Ovary (tissue), 9 donors: Measurements from ENCODE around the gene FGGY. TPM values are rescaled to one million over a fixed set of nuclear protein-coding genes. Genes with fewer than 3 reads are reported as not detected.

ENCODE experiments used
- DNase-seq, 5 donors: peaks; one replicate each; pipeline ENCODE4 v3.0.0-alpha.2; 2019 to 2020
- H3K27ac ChIP-seq, 2 donors: fragments of 200-600 bp; one replicate each; pipeline versions ENCODE4 v1.5.1 to v1.8.0; 2019 to 2022
- H3K27me3 ChIP-seq: fragments of 200-600 bp; one replicate; pipeline ENCODE4 v1.8.0; 2022
- H3K36me3 ChIP-seq: fragments of 200-600 bp; sonication (generic); one replicate; pipeline ENCODE4 v1.5.1; 2019
- H3K4me1 ChIP-seq: one replicate; pipeline ENCODE4 v1.8.1; 2013; ENCODE audit warnings: mild to moderate bottlenecking, moderate library complexity; ENCODE audit not compliant: insufficient read depth
- H3K4me3 ChIP-seq: fragments of 200-600 bp; sonication (generic); one replicate; pipeline ENCODE4 v1.5.1; 2017
- H3K9me3 ChIP-seq, 2 donors: fragments of 200-600 bp in 1 of 2; sonication (generic) in 1 of 2; one replicate each; pipeline versions ENCODE4 v1.5.1 to v1.8.1; 2013 to 2019; ENCODE audit warnings: mild to moderate bottlenecking in 1 of 2, moderate library complexity in 1 of 2
- EP300 ChIP-seq: sonication (generic); formaldehyde crosslinking; IDR thresholded peaks from one replicate; pipeline ENCODE4 v1.6.1; 2017; ENCODE audit warnings: antibody characterized with exemption
- POLR2A ChIP-seq: fragments of 450-650 bp; IDR thresholded peaks from one replicate; pipeline ENCODE4 v1.6.1; 2017; ENCODE audit warnings: antibody characterized with exemption, mild to moderate bottlenecking, moderate library complexity
- WGBS, 3 donors: extraction: QIAGEN DNeasy Blood & Tissue Kit in 1 of 3; methylation state at CpG; one replicate each; pipeline versions ENCODE4 v1.1.5 to v1.1.7; 2013 to 2017; 5-methylcytosine and 5-hydroxymethylcytosine counted together
- intact Hi-C, 4 donors: fragments of 100-400 bp; cut with DNase I; formaldehyde crosslinking; loops; one replicate each; pipeline versions ENCODE4 v1.11.0 to v1.15.1; 2022 to 2023
- polyA plus RNA-seq, 2 donors: library from polyadenylated mRNA; stranded (reverse); fragments of 200-250 nt in 1 of 2; fragments of 350-450 nt in 1 of 2; fragmentation: Illumina TruSeq in 1 of 2; extraction: RNeasy Lipid Tissue Mini Kit (QIAGEN cat#74804) in 1 of 2; gene quantifications; one replicate each; pipeline ENCODE4 v1.2.3, GENCODE V29; 2013 to 2014
- total RNA-seq, 7 donors: library from RNA; depleted of rRNA in 2 of 7; stranded (reverse); fragments of >200 nt in 2 of 7; fragmentation: NEBNext Ultra II Directional in 3 of 7; extraction: Animal tissue kit (Norgen Biotek cat#: 25700) in 3 of 7; gene quantifications; one replicate each; pipeline versions ENCODE4 v1.1.0 to v1.2.4, GENCODE V29; 2016 to 2023
- TF ChIP-seq, protein P1 (sequence below), 3 donors: fragments of 450-650 bp in 2 of 3; fragments of 200-600 bp in 1 of 3; IDR thresholded peaks; one replicate each; pipeline versions ENCODE4 v1.5.1 to v1.8.0; 2016 to 2022; ENCODE audit warnings: antibody characterized with exemption in 3 of 3, mild to moderate bottlenecking in 1 of 3
- donor health status: DM: no; HTN: no; CAD: no; lungs with moderate emphysema.
- donor health status: DM: no; HTN: no; CAD: no.
- donor health status: Bipolar disorder and iron deficiency.
- donor health status: DM: yes; HTN: yes; CAD: no.
- donor health status: DM: no; HTN: no; CAD: no.
- donor health status: DM: yes; HTN: yes; CAD: no.

The FGGY gene
- total and polyA plus RNA-seq, 9 donors = 7.9 to 62.0 (median 44.7) TPM

DNA sequence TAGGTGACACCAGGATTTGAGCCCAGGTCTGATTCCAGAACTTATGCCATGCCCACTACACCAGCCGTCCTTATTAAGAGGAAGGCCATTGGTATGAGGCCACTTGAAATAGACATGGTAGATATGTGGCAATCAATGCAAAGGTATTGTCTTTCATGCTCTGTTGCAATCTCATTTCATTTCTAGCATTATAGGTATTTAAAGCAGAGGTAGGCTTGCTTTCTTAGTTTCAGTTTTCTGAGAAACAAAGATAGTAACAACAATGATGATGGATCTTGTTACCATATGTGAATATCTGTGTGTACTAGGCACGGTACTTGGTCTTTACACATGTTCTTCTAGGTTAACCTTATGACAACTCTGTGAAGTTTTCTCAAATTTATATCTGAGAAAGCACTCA is 113.1 kb downstream of the FGGY start:
- no peak for DNase-seq
- no peak overlapping the region for H3K27ac ChIP-seq
- no peaks in the 10 kb centered on the region for H3K9me3 ChIP-seq
- H3K27me3 ChIP-seq = no peaks in the 10 kb centered on the region
- TF ChIP-seq EP300 = no peak
- no peak overlapping the region for H3K4me3 ChIP-seq
- no peaks in the 10 kb centered on the region for H3K36me3 ChIP-seq
- peaks cover 7% of the 10 kb centered on the region for H3K4me1 ChIP-seq
- 96 to 98% (median 97%) methylated on average over 2 of the region's 2 CpGs for WGBS, 3 donors
- intact Hi-C loops = no loop called here

DNA sequence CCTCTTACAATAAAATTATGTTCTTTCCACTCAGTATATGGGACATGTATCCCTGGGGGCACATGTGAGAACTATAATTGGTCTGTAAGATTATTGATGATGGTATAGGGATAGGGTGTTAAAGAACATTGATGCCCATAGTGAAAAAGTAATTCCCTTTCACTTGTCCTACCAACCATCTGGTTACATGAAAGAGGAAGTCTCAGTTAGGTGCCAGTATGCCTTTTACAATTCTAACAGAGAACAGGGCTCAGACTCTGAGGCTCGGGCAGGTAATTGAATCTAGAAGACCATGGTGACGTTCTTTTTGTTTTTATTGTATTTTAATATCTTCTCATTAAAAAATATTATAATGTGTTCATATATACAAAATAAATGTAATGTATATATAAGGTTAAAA is 113.6 kb downstream of the FGGY start:
- Histone ChIP-seq H3K4me3 (no peak overlapping the region), H3K27me3 (no peaks in the 10 kb centered on the region), H3K27ac (no peak overlapping the region), H3K36me3 (no peaks in the 10 kb centered on the region), H3K4me1 (peaks cover 7% of the 10 kb centered on the region), H3K9me3 (no peaks in the 10 kb centered on the region)
- WGBS, 3 donors = 95 to 97% (median 96%) methylated on average over 2 of the region's 2 CpGs
- TF ChIP-seq, protein P1, sequence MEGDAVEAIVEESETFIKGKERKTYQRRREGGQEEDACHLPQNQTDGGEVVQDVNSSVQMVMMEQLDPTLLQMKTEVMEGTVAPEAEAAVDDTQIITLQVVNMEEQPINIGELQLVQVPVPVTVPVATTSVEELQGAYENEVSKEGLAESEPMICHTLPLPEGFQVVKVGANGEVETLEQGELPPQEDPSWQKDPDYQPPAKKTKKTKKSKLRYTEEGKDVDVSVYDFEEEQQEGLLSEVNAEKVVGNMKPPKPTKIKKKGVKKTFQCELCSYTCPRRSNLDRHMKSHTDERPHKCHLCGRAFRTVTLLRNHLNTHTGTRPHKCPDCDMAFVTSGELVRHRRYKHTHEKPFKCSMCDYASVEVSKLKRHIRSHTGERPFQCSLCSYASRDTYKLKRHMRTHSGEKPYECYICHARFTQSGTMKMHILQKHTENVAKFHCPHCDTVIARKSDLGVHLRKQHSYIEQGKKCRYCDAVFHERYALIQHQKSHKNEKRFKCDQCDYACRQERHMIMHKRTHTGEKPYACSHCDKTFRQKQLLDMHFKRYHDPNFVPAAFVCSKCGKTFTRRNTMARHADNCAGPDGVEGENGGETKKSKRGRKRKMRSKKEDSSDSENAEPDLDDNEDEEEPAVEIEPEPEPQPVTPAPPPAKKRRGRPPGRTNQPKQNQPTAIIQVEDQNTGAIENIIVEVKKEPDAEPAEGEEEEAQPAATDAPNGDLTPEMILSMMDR (IDR thresholded peaks at IDR 0.05) = no peak
- TF ChIP-seq POLR2A = no peak
- TF ChIP-seq EP300 = no peak
- DNase-seq = no peak
- intact Hi-C loops = no loop called here

DNA sequence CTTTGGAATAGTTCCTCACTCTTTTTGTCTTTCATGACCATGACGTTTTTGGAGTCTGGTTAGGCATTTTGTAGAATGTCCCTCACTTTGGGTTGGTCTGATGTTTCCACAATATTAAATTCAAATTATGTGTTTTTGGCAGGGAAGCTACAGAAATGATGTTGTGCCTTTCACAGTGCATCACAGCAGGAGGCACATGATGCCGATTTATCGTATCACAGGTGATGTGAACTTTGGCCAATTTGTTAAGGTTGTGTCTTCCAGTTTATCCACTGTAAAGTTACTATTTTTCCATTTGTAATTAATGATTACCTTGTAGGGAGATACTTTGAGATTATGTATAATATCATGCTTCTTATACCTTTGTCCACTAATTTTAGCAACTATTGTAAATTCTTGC is 114.3 kb downstream of the FGGY start:
- Histone ChIP-seq H3K36me3 (no peaks in the 10 kb centered on the region), H3K4me3 (no peak overlapping the region), H3K4me1 (peaks cover 7% of the 10 kb centered on the region), H3K27me3 (no peaks in the 10 kb centered on the region), H3K9me3 (no peaks in the 10 kb centered on the region), H3K27ac (no peak overlapping the region)
- DNase-seq = no peak
- TF ChIP-seq EP300 (no peak), POLR2A (no peak)
- TF ChIP-seq, protein P1 (IDR thresholded peaks at IDR 0.05) = no peak
- intact Hi-C loops = no loop called here
- 94 to 95% (median 95%) methylated on average over 3 of the region's 3 CpGs for WGBS, 3 donors

DNA sequence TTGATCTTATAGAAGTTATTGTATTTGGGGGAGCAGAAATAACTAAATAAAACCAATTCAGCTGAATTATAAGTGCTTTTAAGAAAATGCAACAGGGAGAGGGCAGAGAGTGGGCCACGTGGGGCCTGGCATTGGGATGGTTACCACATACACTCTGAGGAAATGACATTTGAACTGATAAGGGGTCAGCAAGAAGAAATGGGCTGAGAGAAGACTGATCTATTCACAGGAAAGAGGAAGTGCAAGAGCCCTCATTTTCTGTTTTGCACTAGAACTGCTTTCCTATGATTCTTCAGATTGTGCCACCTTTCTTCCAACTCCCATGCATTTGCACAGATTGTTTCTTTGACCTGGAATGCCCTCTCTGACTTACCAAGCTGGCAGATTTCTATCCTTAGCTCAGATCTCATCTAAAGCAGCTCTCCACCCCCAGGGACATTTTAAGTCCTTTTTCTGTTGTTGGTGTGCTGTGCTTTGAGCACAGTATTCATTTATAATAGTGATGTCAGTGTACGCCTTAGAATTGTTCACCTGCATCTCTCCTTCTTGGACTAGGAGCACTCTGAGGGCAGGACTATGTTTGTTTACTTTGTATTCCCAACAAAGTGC is 115.9 kb downstream of the FGGY start:
- H3K9me3 ChIP-seq = no peaks in the 10 kb centered on the region
- 75 to 85% (median 82%) methylated on average over 2 of the region's 2 CpGs for WGBS, 3 donors
- no peaks in the 10 kb centered on the region for H3K27me3 ChIP-seq
- intact Hi-C loops = no loop called here
- no peak overlapping the region for H3K4me3 ChIP-seq
- TF ChIP-seq, protein P1 (IDR thresholded peaks at IDR 0.05) = no peak
- no peak for TF ChIP-seq POLR2A
- H3K36me3 ChIP-seq = no peaks in the 10 kb centered on the region
- no peak overlapping the region for H3K27ac ChIP-seq
- DNase-seq = no peak
- peaks cover 7% of the 10 kb centered on the region for H3K4me1 ChIP-seq

DNA sequence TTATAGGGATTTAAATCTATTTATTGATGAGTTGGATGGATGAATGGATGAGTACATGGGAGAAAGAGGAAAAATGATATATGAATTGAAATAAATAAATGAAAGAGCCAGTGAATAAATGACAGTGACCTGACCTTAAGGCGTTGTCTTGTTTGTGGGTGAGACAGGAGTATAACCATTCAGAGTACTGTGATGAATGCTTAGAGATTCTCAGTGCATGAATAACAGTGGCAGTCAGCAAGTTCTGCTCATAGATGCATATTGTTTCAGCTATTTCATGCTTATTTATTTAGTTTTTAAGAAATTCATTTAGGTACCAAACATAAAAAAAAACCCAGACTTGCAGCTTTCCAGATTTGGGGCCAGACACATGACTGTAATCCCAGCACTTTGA is 116.4 kb downstream of the FGGY start:
- WGBS, 3 donors = 87 to 92% (median 88%) methylated on average over 1 of the region's 1 CpG
- intact Hi-C loops = no loop called here
- Histone ChIP-seq H3K4me1 (peaks cover 5% of the 10 kb centered on the region), H3K4me3 (no peak overlapping the region), H3K27me3 (no peaks in the 10 kb centered on the region), H3K36me3 (no peaks in the 10 kb centered on the region), H3K9me3 (no peaks in the 10 kb centered on the region), H3K27ac (no peak overlapping the region)
- no peak for DNase-seq
- TF ChIP-seq, protein P1 (IDR thresholded peaks at IDR 0.05) = no peak
- TF ChIP-seq POLR2A (no peak), EP300 (no peak)
